K562 (cell line): Measurements from ENCODE around the gene ACTR3. TPM values are rescaled to one million over a fixed set of nuclear protein-coding genes. Genes with fewer than 3 reads are reported as not detected.

Source experiments
- CREM ChIP-seq: IDR thresholded peaks from 2 replicates; pipeline ENCODE4 v1.6.1; 2014; ENCODE audit warnings: antibody characterized with exemption, low read depth
- KLF6 ChIP-seq: fragments of 250-450 bp; sonication (Bioruptor Pico); IDR thresholded peaks from 2 replicates; pipeline ENCODE4 v1.4.0; 2020; ENCODE audit warnings: mild to moderate bottlenecking, moderate library complexity, borderline replicate concordance
- L3MBTL2 ChIP-seq: fragments of 450-650 bp; IDR thresholded peaks from 2 replicates; pipeline ENCODE4 v1.6.1; 2016; ENCODE audit warnings: mild to moderate bottlenecking, moderate library complexity
- MTA3 ChIP-seq: fragments of 450-650 bp; formaldehyde crosslinking; IDR thresholded peaks from 2 replicates; pipeline ENCODE4 v1.6.1; 2017; ENCODE audit warnings: mild to moderate bottlenecking, borderline replicate concordance
- RBBP5 ChIP-seq: fragments of 200-600 bp; sonication (generic); IDR thresholded peaks from 2 replicates; pipeline ENCODE4 v1.6.1; 2012; ENCODE audit warnings: borderline replicate concordance, mild to moderate bottlenecking, low read length, control low read depth, inconsistent platforms; ENCODE audit not compliant: insufficient read depth, poor library complexity, severe bottlenecking
- SIN3A ChIP-seq, 2 experiments: fragments of 150-350 bp in 1 of 2; IDR thresholded peaks; 2 replicates each; pipeline ENCODE4 v1.6.1; 2011 to 2016; ENCODE audit warnings: borderline replicate concordance in 2 of 2, low read depth in 2 of 2, low read length in 2 of 2, mild to moderate bottlenecking in 2 of 2, moderate library complexity in 2 of 2; ENCODE audit not compliant: control insufficient read depth in 1 of 2
- ZBTB12 ChIP-seq: fragments of 250-450 bp; sonication (Bioruptor Pico); IDR thresholded peaks from 2 replicates; pipeline ENCODE4 v1.4.0; 2020
- ZNF318 ChIP-seq, 2 experiments: fragments of 450-650 bp; IDR thresholded peaks; 2 replicates each; pipeline ENCODE4 v1.6.1; 2016; ENCODE audit warnings: mild to moderate bottlenecking in 2 of 2, borderline replicate concordance in 1 of 2, low read depth in 1 of 2, moderate library complexity in 1 of 2
- polyA plus RNA-seq, 8 experiments: library from polyadenylated mRNA; depleted of rRNA in 4 of 8; stranded (reverse) in 5 of 8; unstranded in 3 of 8; fragments of >200 nt; fragmentation: Nextera tagmentation in 2 of 8; fragmentation: Illumina TruSeq in 1 of 8; extraction: Ambion mirVana in 2 of 8; extraction: Trizol in 1 of 8; gene quantifications; 2 replicates each; pipeline versions ENCODE4 v1.2.1 to v1.2.3, GENCODE V29; 2011 to 2014; ENCODE audit warnings: inconsistent platforms in 1 of 8, missing spikeins in 1 of 8
- total RNA-seq, 7 experiments: library from RNA; depleted of rRNA in 6 of 7; stranded (reverse); fragments of >200 nt in 6 of 7; fragmentation: Illumina TruSeq in 2 of 7; extraction: Trizol in 2 of 7; gene quantifications; 2 replicates each; pipeline versions ENCODE4 v1.2.1 to v1.2.3, GENCODE V29; 2011 to 2021; ENCODE audit warnings: low replicate concordance in 1 of 7

The ACTR3 gene
- total and polyA plus RNA-seq, 9 of the 15 experiments (the other 6 are each of a cell fraction or from before 2014, with no cell fraction given) = 49.0 to 354 (median 249) TPM

GRCh38 chr2:113889471-113890252 is at the start of gene ACTR3 (continued):
- TF ChIP-seq ZBTB12 = no peak
- peak; percentile 96; the same call in 1 of the 2 replicates for TF ChIP-seq MTA3
- peak; percentile 52 for TF ChIP-seq CREM
- TF ChIP-seq L3MBTL2 = peak; percentile 88
- TF ChIP-seq ZNF318 (IDR thresholded peaks at IDR 0.05; ENCODE audit: borderline replicate concordance in 1 of 2, low read depth in 1 of 2) = 0 out of 4 replicates have a peak, but pooled peaks of 1 of the 2 experiments have one; percentile 14
- TF ChIP-seq RBBP5 = peak; percentile 22
- TF ChIP-seq SIN3A (IDR thresholded peaks at IDR 0.05; ENCODE audit: borderline replicate concordance in 2 of 2, control insufficient read depth in 1 of 2, low read depth in 2 of 2, low read length in 2 of 2) = peak; percentile 60 to 62; a peak in 2 of 4 replicates
- TF ChIP-seq KLF6 (CRISPR knock-in tag) = peak; percentile 75; the same call in 1 of the 2 replicates
